ENCODE measurements around the gene RBM19.

RBM19 gene

GRCh38 chr12:113792450-113792849 is 173.7 kb downstream of the RBM19 start:
- ChIA-PET POLR2A (ENCODE audit: low non-redundant PET) (no interaction called here), CTCF (no interaction called here)
- TF ChIP-seq, protein P1, sequence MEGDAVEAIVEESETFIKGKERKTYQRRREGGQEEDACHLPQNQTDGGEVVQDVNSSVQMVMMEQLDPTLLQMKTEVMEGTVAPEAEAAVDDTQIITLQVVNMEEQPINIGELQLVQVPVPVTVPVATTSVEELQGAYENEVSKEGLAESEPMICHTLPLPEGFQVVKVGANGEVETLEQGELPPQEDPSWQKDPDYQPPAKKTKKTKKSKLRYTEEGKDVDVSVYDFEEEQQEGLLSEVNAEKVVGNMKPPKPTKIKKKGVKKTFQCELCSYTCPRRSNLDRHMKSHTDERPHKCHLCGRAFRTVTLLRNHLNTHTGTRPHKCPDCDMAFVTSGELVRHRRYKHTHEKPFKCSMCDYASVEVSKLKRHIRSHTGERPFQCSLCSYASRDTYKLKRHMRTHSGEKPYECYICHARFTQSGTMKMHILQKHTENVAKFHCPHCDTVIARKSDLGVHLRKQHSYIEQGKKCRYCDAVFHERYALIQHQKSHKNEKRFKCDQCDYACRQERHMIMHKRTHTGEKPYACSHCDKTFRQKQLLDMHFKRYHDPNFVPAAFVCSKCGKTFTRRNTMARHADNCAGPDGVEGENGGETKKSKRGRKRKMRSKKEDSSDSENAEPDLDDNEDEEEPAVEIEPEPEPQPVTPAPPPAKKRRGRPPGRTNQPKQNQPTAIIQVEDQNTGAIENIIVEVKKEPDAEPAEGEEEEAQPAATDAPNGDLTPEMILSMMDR (conservative IDR thresholded peaks at IDR 0.05; ENCODE audit: low read depth): no peak
- no peak overlapping the region for H3K27ac ChIP-seq
- DNase-seq (ENCODE audit: low spot score): no peak

- CTCF ChIA-PET: no interaction called here
- no peak for DNase-seq (ENCODE audit: low spot score)
- H3K27ac ChIP-seq: no peak overlapping the region
- POLR2A ChIA-PET (ENCODE audit: low non-redundant PET): no interaction called here
- TF ChIP-seq, protein P1 (conservative IDR thresholded peaks at IDR 0.05; ENCODE audit: low read depth): no peak
Observed at GRCh38 chr12:113788020-113788856, 177.9 kb downstream of the RBM19 start.

GRCh38 chr12:113786107-113786506 is 180.0 kb downstream of the RBM19 start:
- ChIA-PET POLR2A (ENCODE audit: low non-redundant PET) (no interaction called here), CTCF (no interaction called here)
- TF ChIP-seq, protein P1 (conservative IDR thresholded peaks at IDR 0.05; ENCODE audit: low read depth): no peak

DNA sequence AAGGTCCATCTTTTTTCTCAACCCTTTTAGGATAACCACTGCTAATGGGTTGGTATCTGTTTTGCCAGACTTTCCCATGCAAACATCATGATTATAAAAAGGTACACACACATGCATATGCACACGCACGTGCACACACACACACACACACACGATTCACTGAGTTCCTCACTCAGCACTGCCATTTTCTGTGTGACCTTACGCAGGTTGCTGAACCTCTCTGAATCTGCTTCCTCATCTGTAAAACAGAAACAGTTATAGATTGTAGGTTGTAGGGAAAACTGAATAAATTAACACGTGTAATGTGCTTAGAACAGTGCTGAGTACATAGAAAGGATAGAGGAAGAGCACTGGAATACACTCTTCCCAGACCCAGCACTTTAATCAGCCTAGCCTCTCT is 182.3 kb downstream of the RBM19 start:
- no peak overlapping the region for H3K27ac ChIP-seq
- DNase-seq (ENCODE audit: low spot score): no peak
- ChIA-PET POLR2A (ENCODE audit: low non-redundant PET) (no interaction called here), CTCF (no interaction called here)
- TF ChIP-seq, protein P1 (conservative IDR thresholded peaks at IDR 0.05; ENCODE audit: low read depth): no peak

More at GRCh38 chr12:113786107-113786506, 180.0 kb downstream of the RBM19 start:
- H3K27ac ChIP-seq: no peak overlapping the region
- DNase-seq (ENCODE audit: low spot score): no peak

DNA sequence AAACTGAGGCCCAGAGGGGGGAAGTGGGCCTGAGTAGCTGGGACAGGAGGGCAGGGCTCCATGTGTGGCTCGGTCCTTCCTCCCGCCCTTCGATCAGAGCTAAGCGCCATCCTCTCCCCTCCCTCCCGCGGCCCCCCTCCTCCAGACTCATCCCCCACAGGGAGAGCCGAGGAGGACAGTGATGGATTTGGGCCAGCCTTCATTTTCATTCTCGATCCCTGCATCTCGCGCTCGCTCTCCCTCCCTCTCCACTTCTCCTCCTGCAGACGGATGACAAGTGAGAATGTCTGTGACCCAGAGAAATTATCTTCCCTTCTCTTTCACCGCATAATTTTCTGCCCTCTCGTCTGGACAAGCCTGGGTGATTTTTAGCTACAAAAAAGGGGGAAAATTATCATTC is 183.3 kb downstream of the RBM19 start:
- POLR2A ChIA-PET (ENCODE audit: low non-redundant PET): no interaction called here
- no peak overlapping the region for H3K27ac ChIP-seq
- TF ChIP-seq, protein P1 (conservative IDR thresholded peaks at IDR 0.05; ENCODE audit: low read depth): no peak
- CTCF ChIA-PET: interaction anchor here (0.6 kb wide), 1 partner anchor 320 kb away, joined by 3 read pairs; no protein-coding TSS in a partner anchor
- DNase-seq (ENCODE audit: low spot score): no peak

- CTCF ChIA-PET: interaction anchor here (0.7 kb wide), 2 partner anchors 87 to 298 kb away, joined by 3 read pairs; no protein-coding TSS in a partner anchor
Observed at GRCh38 chr12:113781415-113782198, 184.5 kb downstream of the RBM19 start.

More at GRCh38 chr12:113781415-113782198, 184.5 kb downstream of the RBM19 start:
- no peak for DNase-seq (ENCODE audit: low spot score)
- POLR2A ChIA-PET (ENCODE audit: low non-redundant PET): no interaction called here
- TF ChIP-seq, protein P1 (conservative IDR thresholded peaks at IDR 0.05; ENCODE audit: low read depth): no peak
- no peak overlapping the region for H3K27ac ChIP-seq
